WTC11 (cell line): Measurements from ENCODE around the gene PSMB2.

Experiments used
- ELF4 ChIP-seq: sonication (generic); formaldehyde crosslinking; IDR thresholded peaks from 2 replicates; pipeline ENCODE4 v1.8.1; 2022; ENCODE audit warnings: low read depth, mild to moderate bottlenecking, moderate library complexity, missing genetic modification reagents
- ZNF396 ChIP-seq: fragments of 250-450 bp; sonication (Bioruptor Pico); IDR thresholded peaks from 2 replicates; pipeline ENCODE4 v1.8.0; 2021; ENCODE audit warnings: mild to moderate bottlenecking, moderate library complexity, borderline replicate concordance
- TF ChIP-seq, protein P1 (sequence below): fragments of 200-600 bp; IDR thresholded peaks from 2 replicates; pipeline ENCODE4 v1.8.0; 2022; ENCODE audit warnings: antibody characterized with exemption
- TF ChIP-seq, protein P2 (sequence below): sonication (generic); formaldehyde crosslinking; IDR thresholded peaks from 2 replicates; pipeline ENCODE4 v1.8.0; 2022; ENCODE audit warnings: mild to moderate bottlenecking, missing genetic modification reagents
- TF ChIP-seq, protein P3 (sequence below): sonication (generic); formaldehyde crosslinking; conservative IDR thresholded peaks from 2 replicates; pipeline ENCODE4 v1.8.1; 2023; ENCODE audit warnings: mild to moderate bottlenecking, low read depth, missing genetic modification reagents, moderate library complexity

DNA sequence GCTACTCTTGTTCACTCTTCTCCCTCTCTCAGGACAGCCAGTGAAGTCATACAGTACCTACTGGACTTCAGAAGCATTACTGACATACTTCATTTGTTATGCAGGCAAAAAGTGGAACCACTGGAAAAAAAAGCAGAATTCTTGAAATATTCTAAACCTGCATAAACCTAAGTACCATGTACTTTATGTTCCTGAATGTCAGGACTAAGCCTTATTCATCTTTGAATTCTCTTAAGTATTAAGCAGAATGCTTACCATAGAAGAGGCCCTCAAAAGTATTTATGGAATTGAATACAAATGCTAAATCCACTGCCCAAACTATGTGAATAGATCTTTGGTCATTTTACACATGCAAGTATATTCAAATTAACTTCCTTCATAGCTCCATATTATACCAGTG lies 7.8 kb downstream of the PSMB2 start:
- TF ChIP-seq, protein P1, sequence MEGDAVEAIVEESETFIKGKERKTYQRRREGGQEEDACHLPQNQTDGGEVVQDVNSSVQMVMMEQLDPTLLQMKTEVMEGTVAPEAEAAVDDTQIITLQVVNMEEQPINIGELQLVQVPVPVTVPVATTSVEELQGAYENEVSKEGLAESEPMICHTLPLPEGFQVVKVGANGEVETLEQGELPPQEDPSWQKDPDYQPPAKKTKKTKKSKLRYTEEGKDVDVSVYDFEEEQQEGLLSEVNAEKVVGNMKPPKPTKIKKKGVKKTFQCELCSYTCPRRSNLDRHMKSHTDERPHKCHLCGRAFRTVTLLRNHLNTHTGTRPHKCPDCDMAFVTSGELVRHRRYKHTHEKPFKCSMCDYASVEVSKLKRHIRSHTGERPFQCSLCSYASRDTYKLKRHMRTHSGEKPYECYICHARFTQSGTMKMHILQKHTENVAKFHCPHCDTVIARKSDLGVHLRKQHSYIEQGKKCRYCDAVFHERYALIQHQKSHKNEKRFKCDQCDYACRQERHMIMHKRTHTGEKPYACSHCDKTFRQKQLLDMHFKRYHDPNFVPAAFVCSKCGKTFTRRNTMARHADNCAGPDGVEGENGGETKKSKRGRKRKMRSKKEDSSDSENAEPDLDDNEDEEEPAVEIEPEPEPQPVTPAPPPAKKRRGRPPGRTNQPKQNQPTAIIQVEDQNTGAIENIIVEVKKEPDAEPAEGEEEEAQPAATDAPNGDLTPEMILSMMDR: no peak
- TF ChIP-seq ZNF396 (CRISPR knock-in tag): no peak
- TF ChIP-seq ELF4 (CRISPR knock-in tag): no peak
- TF ChIP-seq, protein P2, sequence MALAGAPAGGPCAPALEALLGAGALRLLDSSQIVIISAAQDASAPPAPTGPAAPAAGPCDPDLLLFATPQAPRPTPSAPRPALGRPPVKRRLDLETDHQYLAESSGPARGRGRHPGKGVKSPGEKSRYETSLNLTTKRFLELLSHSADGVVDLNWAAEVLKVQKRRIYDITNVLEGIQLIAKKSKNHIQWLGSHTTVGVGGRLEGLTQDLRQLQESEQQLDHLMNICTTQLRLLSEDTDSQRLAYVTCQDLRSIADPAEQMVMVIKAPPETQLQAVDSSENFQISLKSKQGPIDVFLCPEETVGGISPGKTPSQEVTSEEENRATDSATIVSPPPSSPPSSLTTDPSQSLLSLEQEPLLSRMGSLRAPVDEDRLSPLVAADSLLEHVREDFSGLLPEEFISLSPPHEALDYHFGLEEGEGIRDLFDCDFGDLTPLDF (CRISPR knock-in tag): no peak
- TF ChIP-seq, protein P3, sequence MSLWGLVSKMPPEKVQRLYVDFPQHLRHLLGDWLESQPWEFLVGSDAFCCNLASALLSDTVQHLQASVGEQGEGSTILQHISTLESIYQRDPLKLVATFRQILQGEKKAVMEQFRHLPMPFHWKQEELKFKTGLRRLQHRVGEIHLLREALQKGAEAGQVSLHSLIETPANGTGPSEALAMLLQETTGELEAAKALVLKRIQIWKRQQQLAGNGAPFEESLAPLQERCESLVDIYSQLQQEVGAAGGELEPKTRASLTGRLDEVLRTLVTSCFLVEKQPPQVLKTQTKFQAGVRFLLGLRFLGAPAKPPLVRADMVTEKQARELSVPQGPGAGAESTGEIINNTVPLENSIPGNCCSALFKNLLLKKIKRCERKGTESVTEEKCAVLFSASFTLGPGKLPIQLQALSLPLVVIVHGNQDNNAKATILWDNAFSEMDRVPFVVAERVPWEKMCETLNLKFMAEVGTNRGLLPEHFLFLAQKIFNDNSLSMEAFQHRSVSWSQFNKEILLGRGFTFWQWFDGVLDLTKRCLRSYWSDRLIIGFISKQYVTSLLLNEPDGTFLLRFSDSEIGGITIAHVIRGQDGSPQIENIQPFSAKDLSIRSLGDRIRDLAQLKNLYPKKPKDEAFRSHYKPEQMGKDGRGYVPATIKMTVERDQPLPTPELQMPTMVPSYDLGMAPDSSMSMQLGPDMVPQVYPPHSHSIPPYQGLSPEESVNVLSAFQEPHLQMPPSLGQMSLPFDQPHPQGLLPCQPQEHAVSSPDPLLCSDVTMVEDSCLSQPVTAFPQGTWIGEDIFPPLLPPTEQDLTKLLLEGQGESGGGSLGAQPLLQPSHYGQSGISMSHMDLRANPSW (CRISPR knock-in tag): no peak
